GM18861 (cell line): ENCODE results near the gene PDHB.

Experiments used
- ATAC-seq: cut with Tn5 transposase; IDR thresholded peaks from one replicate; pipeline ENCODE4 v1.9.1; 2021; ENCODE audit not compliant: unreplicated experiment

The PDHB gene

GRCh38 chr3:58404396-58404795, 29.2 kb downstream of the PDHB start:
- ATAC-seq: no peak

GRCh38 chr3:58403513-58404109, 30.0 kb downstream of the PDHB start:
- ATAC-seq: no peak

- no peak for ATAC-seq
These were observed 34.8 kb downstream of the PDHB start for GRCh38 chr3:58398669-58399333.

- no peak for ATAC-seq
These were observed 39.3 kb downstream of the PDHB start for GRCh38 chr3:58394339-58394738.

- no peak for ATAC-seq
These were observed 41.5 kb downstream of the PDHB start for GRCh38 chr3:58392181-58392580.

GRCh38 chr3:58391156-58391865, 42.3 kb downstream of the PDHB start:
- no peak for ATAC-seq

- ATAC-seq: no peak
These were observed 45.0 kb downstream of the PDHB start for GRCh38 chr3:58388550-58389091.

- no peak for ATAC-seq
These were observed 45.7 kb downstream of the PDHB start for GRCh38 chr3:58387650-58388546.

GRCh38 chr3:58386626-58387365, 46.8 kb downstream of the PDHB start:
- no peak for ATAC-seq

- ATAC-seq: no peak
These were observed 49.1 kb downstream of the PDHB start for GRCh38 chr3:58384381-58385090.

- ATAC-seq: no peak
These were observed 49.7 kb downstream of the PDHB start for GRCh38 chr3:58383904-58384303.

GRCh38 chr3:58383476-58383875, 50.2 kb downstream of the PDHB start:
- ATAC-seq: no peak

- ATAC-seq: no peak
These were observed 54.1 kb downstream of the PDHB start for GRCh38 chr3:58379351-58380073.

- no peak for ATAC-seq
These were observed 55.9 kb downstream of the PDHB start for GRCh38 chr3:58377750-58378149.
